HG03135 (cell line): ENCODE measurements around the gene FOXN1.
"Not testable (repeated sequence)": the region's sequence is repeated elsewhere in the genome, so short reads cannot be mapped to it uniquely, and the experiment has no call there.

Source experiments
- ATAC-seq: cut with Tn5 transposase; IDR thresholded peaks from one replicate; pipeline ENCODE4 v1.9.1; 2021; ENCODE audit warnings: mild to moderate bottlenecking, moderate library complexity; ENCODE audit not compliant: unreplicated experiment

Gene FOXN1

GRCh38 chr17:28522281-28522680 lies 16.1 kb downstream of the FOXN1 start:
- ATAC-seq = not testable (repeated sequence)

GRCh38 chr17:28523186-28523585 lies 17.0 kb downstream of the FOXN1 start:
- no peak for ATAC-seq

- no peak for ATAC-seq
These were observed 17.7 kb downstream of the FOXN1 start for GRCh38 chr17:28523876-28524275.

- no peak for ATAC-seq
These were observed 18.6 kb downstream of the FOXN1 start for GRCh38 chr17:28524476-28525424.

GRCh38 chr17:28526381-28526780 lies 20.2 kb downstream of the FOXN1 start:
- ATAC-seq = no peak

- no peak for ATAC-seq
These were observed 21.1 kb downstream of the FOXN1 start for GRCh38 chr17:28527181-28527681.

- no peak for ATAC-seq
These were observed 21.7 kb downstream of the FOXN1 start for GRCh38 chr17:28527859-28528258.

- no peak for ATAC-seq
These were observed 22.3 kb downstream of the FOXN1 start for GRCh38 chr17:28528327-28529012.

- no peak for ATAC-seq
These were observed 22.9 kb downstream of the FOXN1 start for GRCh38 chr17:28529013-28529400.

GRCh38 chr17:28530250-28530649 lies 24.1 kb downstream of the FOXN1 start:
- ATAC-seq = no peak

GRCh38 chr17:28530926-28531325 lies 24.8 kb downstream of the FOXN1 start:
- no peak for ATAC-seq

GRCh38 chr17:28532050-28532960 lies 26.2 kb downstream of the FOXN1 start:
- no peak for ATAC-seq

- no peak for ATAC-seq
These were observed 27.1 kb downstream of the FOXN1 start for GRCh38 chr17:28533091-28533807.

- no peak for ATAC-seq
These were observed 28.7 kb downstream of the FOXN1 start for GRCh38 chr17:28534740-28535375.

GRCh38 chr17:28536532-28537218 lies 30.5 kb downstream of the FOXN1 start:
- no peak for ATAC-seq

- ATAC-seq = no peak
These were observed 31.1 kb downstream of the FOXN1 start for GRCh38 chr17:28537219-28537610.

GRCh38 chr17:28538296-28538895 lies 32.2 kb downstream of the FOXN1 start:
- no peak for ATAC-seq

- ATAC-seq = no peak
These were observed 34.1 kb downstream of the FOXN1 start for GRCh38 chr17:28540231-28540630.

- ATAC-seq = no peak
These were observed 35.3 kb downstream of the FOXN1 start for GRCh38 chr17:28541439-28541838.
